ENCODE measurements around the gene VAV1. TPM values are rescaled to one million over a fixed set of nuclear protein-coding genes. Genes with fewer than 3 reads are reported as not detected.

Gene VAV1
- total RNA-seq, 1 donor from 2014 or later, result 1.8 TPM

DNA sequence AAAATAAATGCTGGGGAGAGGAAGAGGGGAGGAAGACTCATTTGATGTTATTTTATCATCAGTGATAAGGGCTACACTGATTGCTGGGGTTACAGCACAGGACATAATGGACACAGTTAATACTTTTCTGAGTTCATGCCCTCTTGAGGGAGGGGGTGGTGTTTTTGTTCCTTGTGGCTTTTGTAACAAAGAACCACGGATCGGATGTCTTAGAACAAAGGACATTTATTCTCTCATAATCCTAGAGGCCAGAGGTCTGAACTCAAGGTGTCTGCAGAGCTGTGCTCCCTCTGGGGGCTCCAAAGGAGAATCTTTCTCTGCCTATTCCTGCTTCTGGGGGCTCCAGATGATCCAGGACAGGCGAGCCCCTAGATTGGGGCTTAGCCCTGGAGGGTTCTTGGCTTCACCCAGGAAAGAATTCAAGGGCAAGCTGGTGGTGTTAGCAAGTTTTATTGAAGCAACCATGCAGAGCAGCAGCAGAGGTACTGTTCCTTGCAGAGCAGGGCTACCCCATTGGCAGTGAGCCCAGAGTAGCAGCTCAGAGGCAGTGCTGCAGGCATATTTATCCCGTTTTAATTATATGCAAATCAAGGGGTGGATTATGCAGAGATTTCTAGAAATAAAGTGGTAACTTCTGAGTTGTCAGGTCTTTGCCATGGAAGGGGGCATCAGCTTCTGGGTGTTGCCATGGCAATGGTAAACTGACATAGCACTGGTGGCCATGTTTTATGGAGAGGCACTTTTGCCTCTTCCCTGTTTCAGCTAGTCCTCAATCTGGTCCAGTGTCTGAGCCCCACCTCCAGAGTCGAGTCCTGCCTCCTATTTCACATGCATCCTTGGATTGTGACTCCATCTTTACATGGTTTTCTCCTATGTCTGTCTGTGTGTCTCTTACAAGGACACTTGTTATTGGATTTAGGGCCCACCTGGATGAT is 18.0 kb downstream of the VAV1 start:
- Histone ChIP-seq H3K36me3 (no peaks in the 10 kb centered on the region), H3K27me3 (ENCODE audit: low read depth) (peaks cover 44% of the 10 kb centered on the region), H3K4me1 (no peaks in the 10 kb centered on the region), H3K27ac (replicated peaks) (no peak overlapping the region), H3K4me3 (no peak overlapping the region), H3K9me3 (replicated peaks) (peaks cover 15% of the 10 kb centered on the region)
- DNase-seq, result no peak
- TF ChIP-seq, protein P1, sequence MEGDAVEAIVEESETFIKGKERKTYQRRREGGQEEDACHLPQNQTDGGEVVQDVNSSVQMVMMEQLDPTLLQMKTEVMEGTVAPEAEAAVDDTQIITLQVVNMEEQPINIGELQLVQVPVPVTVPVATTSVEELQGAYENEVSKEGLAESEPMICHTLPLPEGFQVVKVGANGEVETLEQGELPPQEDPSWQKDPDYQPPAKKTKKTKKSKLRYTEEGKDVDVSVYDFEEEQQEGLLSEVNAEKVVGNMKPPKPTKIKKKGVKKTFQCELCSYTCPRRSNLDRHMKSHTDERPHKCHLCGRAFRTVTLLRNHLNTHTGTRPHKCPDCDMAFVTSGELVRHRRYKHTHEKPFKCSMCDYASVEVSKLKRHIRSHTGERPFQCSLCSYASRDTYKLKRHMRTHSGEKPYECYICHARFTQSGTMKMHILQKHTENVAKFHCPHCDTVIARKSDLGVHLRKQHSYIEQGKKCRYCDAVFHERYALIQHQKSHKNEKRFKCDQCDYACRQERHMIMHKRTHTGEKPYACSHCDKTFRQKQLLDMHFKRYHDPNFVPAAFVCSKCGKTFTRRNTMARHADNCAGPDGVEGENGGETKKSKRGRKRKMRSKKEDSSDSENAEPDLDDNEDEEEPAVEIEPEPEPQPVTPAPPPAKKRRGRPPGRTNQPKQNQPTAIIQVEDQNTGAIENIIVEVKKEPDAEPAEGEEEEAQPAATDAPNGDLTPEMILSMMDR (IDR thresholded peaks at IDR 0.05; ENCODE audit: borderline replicate concordance), result no peak
- intact Hi-C loops (cut with micrococcal nuclease), result no loop called here

DNA sequence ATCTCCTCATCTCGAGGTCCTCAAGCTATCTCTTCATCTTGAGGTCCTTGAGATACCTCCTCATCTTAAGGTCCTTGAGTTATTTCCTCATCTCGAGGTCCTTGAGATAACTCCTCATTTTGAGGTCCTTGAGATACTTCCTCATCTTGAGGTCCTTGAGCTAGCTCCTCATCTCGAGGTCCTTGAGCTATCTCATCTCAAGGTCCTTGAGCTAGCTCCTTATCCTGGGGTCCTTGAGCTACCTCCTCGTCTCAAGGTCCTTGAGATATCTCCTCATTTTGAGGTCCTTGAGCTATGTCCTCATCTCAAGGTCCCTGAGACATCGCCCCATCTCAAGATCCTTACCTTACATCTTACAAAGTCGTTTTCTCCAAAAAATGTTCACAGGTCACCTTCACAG is 18.7 kb downstream of the VAV1 start:
- H3K27me3 ChIP-seq (ENCODE audit: low read depth), result peaks cover 47% of the 10 kb centered on the region
- no peak overlapping the region for H3K4me3 ChIP-seq
- H3K36me3 ChIP-seq, result no peaks in the 10 kb centered on the region
- no peak overlapping the region for H3K27ac ChIP-seq (replicated peaks)
- H3K4me1 ChIP-seq, result no peaks in the 10 kb centered on the region
- TF ChIP-seq, protein P1 (IDR thresholded peaks at IDR 0.05; ENCODE audit: borderline replicate concordance), result no peak
- intact Hi-C loops (cut with micrococcal nuclease), result no loop called here
- peaks cover 15% of the 10 kb centered on the region for H3K9me3 ChIP-seq (replicated peaks)
- DNase-seq, result no peak

DNA sequence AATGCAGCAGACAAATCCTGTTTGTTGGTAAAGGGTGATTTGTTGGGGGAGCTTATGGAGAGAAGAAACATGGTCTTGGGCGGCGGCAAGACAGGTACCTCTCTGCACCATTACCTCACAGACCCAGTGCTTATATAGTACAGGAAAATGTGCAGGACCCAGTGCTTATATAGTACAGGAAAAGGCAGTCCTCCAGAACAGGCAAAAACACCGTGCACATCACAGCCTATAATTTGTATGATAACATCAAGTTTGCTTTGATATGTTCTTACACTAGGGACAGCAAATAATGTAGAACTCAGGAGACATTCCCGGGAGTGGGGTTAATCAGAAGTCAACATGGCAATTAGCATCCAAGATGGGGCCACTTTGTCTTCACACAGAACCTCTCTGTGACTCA is 20.9 kb downstream of the VAV1 start:
- Histone ChIP-seq H3K27me3 (ENCODE audit: low read depth) (peaks cover 53% of the 10 kb centered on the region), H3K4me3 (no peak overlapping the region), H3K9me3 (replicated peaks) (peaks cover 15% of the 10 kb centered on the region), H3K36me3 (no peaks in the 10 kb centered on the region), H3K4me1 (no peaks in the 10 kb centered on the region), H3K27ac (replicated peaks) (no peak overlapping the region)
- DNase-seq, result no peak
- intact Hi-C loops (cut with micrococcal nuclease), result no loop called here
- TF ChIP-seq, protein P1 (IDR thresholded peaks at IDR 0.05; ENCODE audit: borderline replicate concordance), result no peak

DNA sequence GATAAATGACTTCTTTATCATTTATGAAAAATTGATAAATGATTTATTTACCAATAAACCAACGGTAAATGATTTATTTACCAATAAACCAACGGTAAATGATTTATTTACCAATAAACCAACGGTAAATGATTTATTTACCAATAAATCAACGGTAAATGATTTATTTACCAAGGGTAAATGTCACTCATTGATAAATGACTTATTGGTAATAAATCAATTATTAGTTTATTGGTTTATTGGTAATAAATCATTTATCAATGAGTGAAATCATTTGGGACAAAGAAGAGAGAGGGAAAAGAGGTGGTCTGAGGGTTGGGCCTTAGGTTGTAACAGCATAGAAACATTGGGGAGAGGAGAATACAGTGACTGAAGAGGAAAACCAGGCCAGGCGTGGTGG is 21.5 kb downstream of the VAV1 start:
- Histone ChIP-seq H3K36me3 (no peaks in the 10 kb centered on the region), H3K4me1 (no peaks in the 10 kb centered on the region), H3K27me3 (ENCODE audit: low read depth) (peaks cover 58% of the 10 kb centered on the region), H3K27ac (replicated peaks) (no peak overlapping the region), H3K4me3 (no peak overlapping the region), H3K9me3 (replicated peaks) (peaks cover 15% of the 10 kb centered on the region)
- DNase-seq, result no peak
- TF ChIP-seq, protein P1 (IDR thresholded peaks at IDR 0.05; ENCODE audit: borderline replicate concordance), result no peak
- intact Hi-C loops (cut with micrococcal nuclease), result no loop called here

DNA sequence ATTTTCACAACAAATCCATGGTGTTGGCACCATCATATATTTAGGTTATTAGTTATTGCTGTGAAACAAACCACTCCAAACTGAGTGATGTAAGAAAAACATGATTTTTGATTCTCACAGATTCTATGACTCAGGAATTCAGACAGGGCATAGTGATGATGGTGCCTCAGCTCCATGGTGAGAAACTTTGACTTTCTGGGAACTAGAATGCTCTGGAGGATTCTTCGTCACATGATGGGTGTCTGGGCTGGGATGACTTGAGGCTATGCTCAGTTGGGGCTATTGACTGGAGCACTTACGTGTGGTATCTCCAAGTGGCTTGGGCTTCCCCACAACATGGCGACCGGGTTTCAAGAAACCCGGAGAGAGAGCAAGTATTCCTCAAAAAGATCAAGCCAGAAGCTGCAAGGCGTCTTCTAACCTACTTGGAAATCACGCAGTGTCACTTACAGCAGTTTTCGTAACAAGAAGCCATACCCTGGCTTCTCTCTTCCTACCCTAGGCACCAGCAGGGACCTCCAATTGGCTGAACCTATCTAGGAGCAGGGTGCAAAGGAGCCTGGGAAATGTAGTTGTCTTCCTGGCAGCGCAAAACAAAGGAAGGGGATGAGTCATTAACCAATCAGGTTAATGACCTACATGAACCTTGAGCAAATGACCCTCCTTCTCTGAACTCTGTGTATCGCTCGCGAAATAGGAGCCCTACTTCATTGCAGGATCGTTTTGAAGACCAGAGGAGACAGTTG is 22.4 kb downstream of the VAV1 start:
- Histone ChIP-seq H3K4me3 (no peak overlapping the region), H3K4me1 (no peaks in the 10 kb centered on the region), H3K27ac (replicated peaks) (no peak overlapping the region), H3K27me3 (ENCODE audit: low read depth) (peaks cover 67% of the 10 kb centered on the region), H3K9me3 (replicated peaks) (peaks cover 15% of the 10 kb centered on the region), H3K36me3 (no peaks in the 10 kb centered on the region)
- intact Hi-C loops (cut with micrococcal nuclease), result no loop called here
- TF ChIP-seq, protein P1 (IDR thresholded peaks at IDR 0.05; ENCODE audit: borderline replicate concordance), result no peak
- DNase-seq, result no peak
